Transverse colon (tissue), 3 donors: ENCODE measurements around the gene DUSP12.

Experiments used
- CTCF ChIP-seq, 5 experiments: fragments of 200-600 bp in 3 of 5; fragments of 450-650 bp in 2 of 5; sonication (generic) in 3 of 5; IDR thresholded peaks; 1 replicate in 2 of 5; 2 replicates in 3 of 5; pipeline ENCODE4 v1.5.1; 2016 to 2017; ENCODE audit warnings: antibody characterized with exemption in 5 of 5, inconsistent platforms in 3 of 5, mild to moderate bottlenecking in 2 of 5, moderate library complexity in 1 of 5
- POLR2A ChIP-seq: fragments of 450-650 bp; IDR thresholded peaks from one replicate; pipeline ENCODE4 v1.6.1; 2016; ENCODE audit warnings: antibody characterized with exemption, mild to moderate bottlenecking, moderate library complexity

DNA sequence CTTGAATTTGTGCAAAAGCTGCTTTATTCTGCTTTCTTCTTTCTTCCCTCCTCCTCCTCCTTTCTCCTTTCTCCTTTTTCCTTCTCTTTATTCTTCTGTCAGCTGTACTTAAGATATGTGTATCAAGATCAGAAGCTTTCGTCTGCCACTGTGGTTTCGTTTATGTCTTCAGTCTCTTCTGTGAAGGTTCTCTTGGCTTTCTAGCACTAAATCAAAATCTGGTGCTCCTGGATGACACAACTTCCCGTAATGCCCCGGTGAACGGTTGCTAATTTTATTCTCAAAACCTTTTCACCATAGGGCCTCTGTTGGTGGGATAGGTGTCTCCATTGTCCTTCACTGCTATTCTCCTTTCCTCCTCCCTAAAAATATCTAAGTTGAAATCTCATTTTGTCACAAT lies 21.6 kb downstream of the DUSP12 start:
- TF ChIP-seq CTCF (IDR thresholded peaks at IDR 0.05) = no peak
- TF ChIP-seq POLR2A = no peak
